ENCODE data around the gene SIRT3.

- TF ChIP-seq CTCF (conservative IDR thresholded peaks at IDR 0.05 in 1 of 2, IDR thresholded peaks at IDR 0.05 in 1 of 2; ENCODE audit: low read depth in 1 of 2, low read length in 2 of 2) (no peak), EZH2 (IDR thresholded peaks at IDR 0.05; ENCODE audit: low read length, missing control alignments) (no peak)
Observed at GRCh38 chr11:211295-211694, 24.8 kb downstream of the SIRT3 start.
